HepG2 (cell line): Measurements from ENCODE around the gene RCBTB2. TPM values are rescaled to one million over a fixed set of nuclear protein-coding genes. Genes with fewer than 3 reads are reported as not detected.

Experiments used
- ATAC-seq: fragments of 200-7000 bp; cut with Tn5 transposase; 3 replicates; pipeline ENCODE4 v1.9.1; 2020; ENCODE audit warnings: mild to moderate bottlenecking, moderate library complexity
- BruUV-seq: library from RNA; stranded (reverse); fragments of 400-500 nt; replicated peaks from 2 replicates; lab custom pipeline; 2021; lab: Mats Ljungman, UMichigan
- CTCF ChIA-PET: fragments of 300-600 bp; formaldehyde crosslinking; extraction: SDS; loops from one replicate; lab custom pipeline; 2021; ENCODE audit warnings: low total read pairs, inconsistent platforms, low intra/inter-chr PET ratio; lab: Yijun Ruan, JAX
- POLR2A ChIA-PET: fragments of 350-600 bp; sonication (Branson Sonifier 250); formaldehyde crosslinking; loops from one replicate; lab custom pipeline; 2020; ENCODE audit warnings: antibody characterized with exemption, inconsistent platforms; lab: Yijun Ruan, JAX
- DNase-seq: peaks from one replicate; pipeline ENCODE4 v3.0.0-alpha.2; 2015; ENCODE audit warnings: low spot score
- FAIRE-seq: peaks from 3 replicates; lab custom pipeline; 2011; peaks lifted over from hg19 to GRCh38; lab: Jason Lieb, UNC
- H2AFZ ChIP-seq: one replicate; pipeline ENCODE4 v1.6.1; 2011; ENCODE audit warnings: low read length, inconsistent platforms
- H3K27ac ChIP-seq: fragments of 300-600 bp; 3 replicates; pipeline ENCODE4 v1.8.0; 2011; ENCODE audit warnings: mixed run types, mild to moderate bottlenecking, mixed read lengths, low read length, inconsistent platforms; ENCODE audit not compliant: insufficient read depth; ENCODE audit errors: extremely low read length
- H3K27me3 ChIP-seq, 2 experiments: fragments of 200-600 bp in 1 of 2; 2 replicates in 1 of 2; 3 replicates in 1 of 2; pipeline versions ENCODE4 v1.6.0 to v1.8.0; 2011; ENCODE audit warnings: low read length in 2 of 2, mild to moderate bottlenecking in 2 of 2, moderate library complexity in 2 of 2, inconsistent platforms in 1 of 2; ENCODE audit not compliant: insufficient read depth in 2 of 2, control insufficient read depth in 1 of 2
- H3K36me3 ChIP-seq, 2 experiments: fragments of 200-600 bp in 1 of 2; replicated peaks in 1 of 2; 2 replicates in 1 of 2; 3 replicates in 1 of 2; pipeline versions ENCODE4 v1.5.1 to v1.8.0; 2011; ENCODE audit warnings: low read length in 2 of 2, inconsistent platforms in 1 of 2; ENCODE audit not compliant: insufficient read depth in 2 of 2, control insufficient read depth in 1 of 2
- H3K4me1 ChIP-seq: 2 replicates; pipeline ENCODE4 v1.5.1; 2012; ENCODE audit warnings: low read length, inconsistent platforms; ENCODE audit not compliant: insufficient read depth
- H3K4me2 ChIP-seq: 2 replicates; pipeline ENCODE4 v1.6.0; 2011; ENCODE audit warnings: low read depth, low read length, inconsistent platforms
- H3K4me3 ChIP-seq, 3 experiments: fragments of 200-600 bp in 1 of 3; sonication (generic), shearing (Covaris generic) in 1 of 3; replicated peaks in 1 of 3; 2 replicates each; pipeline ENCODE4 v1.5.1; 2011 to 2016; ENCODE audit warnings: low read length in 3 of 3, inconsistent platforms in 2 of 3, low read depth in 2 of 3, mild to moderate bottlenecking in 2 of 3, control low read depth in 1 of 3, mixed read lengths in 1 of 3; ENCODE audit not compliant: insufficient read depth in 1 of 3
- H3K79me2 ChIP-seq: one replicate; pipeline ENCODE4 v1.6.1; 2011; ENCODE audit warnings: low read length, inconsistent platforms; ENCODE audit not compliant: insufficient read depth
- H3K9ac ChIP-seq: 2 replicates; pipeline ENCODE4 v1.6.0; 2011; ENCODE audit warnings: mild to moderate bottlenecking, low read depth, low read length, inconsistent platforms; ENCODE audit not compliant: insufficient read depth
- H3K9me3 ChIP-seq: 2 replicates; pipeline ENCODE4 v1.5.1; 2012; ENCODE audit warnings: mild to moderate bottlenecking, low read length
- H4K20me1 ChIP-seq: 2 replicates; pipeline ENCODE4 v1.6.0; 2011; ENCODE audit warnings: inconsistent platforms, mild to moderate bottlenecking, low read length, moderate library complexity; ENCODE audit not compliant: insufficient read depth
- CEBPG ChIP-seq: IDR thresholded peaks from 2 replicates; pipeline ENCODE4 v1.6.1; 2016
- FOXA1 ChIP-seq, 2 experiments: fragments of 450-650 bp in 1 of 2; sonication (generic) in 1 of 2; formaldehyde crosslinking in 1 of 2; IDR thresholded peaks; 2 replicates each; pipeline versions ENCODE4 v1.4.0 to v1.6.1; 2016 to 2020; ENCODE audit warnings: missing genetic modification reagents in 1 of 2
- FOXJ3 ChIP-seq: sonication (generic); formaldehyde crosslinking; IDR thresholded peaks from 2 replicates; pipeline ENCODE4 v1.4.0; 2020; ENCODE audit warnings: missing genetic modification reagents, mild to moderate bottlenecking, borderline replicate concordance
- FOXP1 ChIP-seq, 2 experiments: fragments of 450-650 bp in 1 of 2; IDR thresholded peaks; 2 replicates each; pipeline ENCODE4 v1.6.1; 2017 to 2018; ENCODE audit warnings: antibody characterized with exemption in 1 of 2
- NR0B2 ChIP-seq: sonication (generic); formaldehyde crosslinking; IDR thresholded peaks from 2 replicates; pipeline ENCODE4 v1.4.0; 2020; ENCODE audit warnings: mild to moderate bottlenecking, missing genetic modification reagents
- NR2F1 ChIP-seq, 2 experiments: fragments of 450-650 bp in 1 of 2; formaldehyde crosslinking in 1 of 2; IDR thresholded peaks; 2 replicates each; pipeline versions ENCODE4 v1.5.0 to v1.6.1; 2016 to 2020; ENCODE audit warnings: mild to moderate bottlenecking in 1 of 2, missing compliant biosample characterization in 1 of 2, missing genetic modification reagents in 1 of 2, moderate library complexity in 1 of 2
- PATZ1 ChIP-seq: sonication (generic); formaldehyde crosslinking; IDR thresholded peaks from 2 replicates; pipeline ENCODE4 v1.4.0; 2020; ENCODE audit warnings: missing genetic modification reagents
- PITX1 ChIP-seq: sonication (generic); formaldehyde crosslinking; IDR thresholded peaks from 2 replicates; pipeline ENCODE4 v1.5.1; 2020; ENCODE audit warnings: mild to moderate bottlenecking, missing genetic modification reagents
- TAF1 ChIP-seq: sonication (generic); formaldehyde crosslinking; IDR thresholded peaks from 2 replicates; pipeline ENCODE4 v1.4.0; 2020; ENCODE audit warnings: missing genetic modification reagents
- ZNF468 ChIP-seq: sonication (generic); formaldehyde crosslinking; IDR thresholded peaks from 2 replicates; pipeline ENCODE4 v1.8.0; 2022; ENCODE audit warnings: mild to moderate bottlenecking, moderate library complexity, missing genetic modification reagents
- ZNF484 ChIP-seq: sonication (generic); formaldehyde crosslinking; IDR thresholded peaks from 2 replicates; pipeline ENCODE4 v1.5.1; 2020; ENCODE audit warnings: mild to moderate bottlenecking, low read depth, missing genetic modification reagents, borderline replicate concordance
- ZNF670 ChIP-seq: sonication (generic); formaldehyde crosslinking; IDR thresholded peaks from 2 replicates; pipeline ENCODE4 v1.8.0; 2022; ENCODE audit warnings: mild to moderate bottlenecking, missing genetic modification reagents, borderline replicate concordance
- ZNF790 ChIP-seq: sonication (generic); formaldehyde crosslinking; IDR thresholded peaks from 2 replicates; pipeline ENCODE4 v1.8.0; 2022; ENCODE audit warnings: missing genetic modification reagents, mild to moderate bottlenecking, borderline replicate concordance
- ZSCAN31 ChIP-seq: sonication (generic); formaldehyde crosslinking; IDR thresholded peaks from 2 replicates; pipeline ENCODE4 v1.5.0; 2020; ENCODE audit warnings: low read depth, mild to moderate bottlenecking, missing genetic modification reagents
- WGBS: methylation state at CpG from one replicate; pipeline ENCODE4 v1.1.6; 2017; ENCODE audit warnings: low lambda C conversion rate; 5-methylcytosine and 5-hydroxymethylcytosine counted together
- in situ Hi-C: cut with HindIII; loops from 2 replicates; pipeline ENCODE4 v1.10.0; 2017; ENCODE audit warnings: low pct_unique_long_range_greater_than_20kb; ENCODE audit not compliant: extremely low pct_ligation_motif_present
- intact Hi-C: fragments of 100-400 bp; cut with micrococcal nuclease; formaldehyde crosslinking; loops from one replicate; pipeline ENCODE4 v1.10.0; 2022; ENCODE audit not compliant: unreplicated experiment
- polyA plus RNA-seq, 8 experiments: library from polyadenylated mRNA; depleted of rRNA in 3 of 8; stranded (reverse) in 7 of 8; unstranded in 1 of 8; fragments of >200 nt; fragmentation: Illumina TruSeq in 4 of 8; extraction: Trizol in 4 of 8; gene quantifications; 2 replicates each; pipeline versions ENCODE4 v1.2.1 to v1.2.3, GENCODE V29; 2011 to 2016; ENCODE audit warnings: low read depth in 4 of 8, missing spikeins in 1 of 8, mixed read lengths in 1 of 8; ENCODE audit not compliant: insufficient read depth in 1 of 8
- total RNA-seq, 5 experiments: library from RNA; depleted of rRNA; stranded (reverse); fragments of >200 nt; fragmentation: Illumina TruSeq; extraction: Trizol; gene quantifications; 2 replicates each; pipeline ENCODE4 v1.2.3, GENCODE V29; 2016; ENCODE audit warnings: low read depth in 1 of 5
- TF ChIP-seq, protein P1 (sequence below), 2 experiments: fragments of 450-650 bp in 1 of 2; sonication (generic) in 1 of 2; formaldehyde crosslinking; IDR thresholded peaks; 2 replicates each; pipeline versions ENCODE4 v1.5.0 to v1.8.0; 2020 to 2022; ENCODE audit warnings: mild to moderate bottlenecking in 1 of 2, missing genetic modification reagents in 1 of 2
- TF ChIP-seq, protein P2 (sequence below): IDR thresholded peaks from 2 replicates; pipeline ENCODE4 v1.4.0; 2020; ENCODE audit warnings: mild to moderate bottlenecking, missing genetic modification reagents

RCBTB2 gene
- total and polyA plus RNA-seq, 2 of the 13 experiments (the other 11 are each of a cell fraction or from before 2014, with no cell fraction given): 1.9 to 2.7 TPM

DNA sequence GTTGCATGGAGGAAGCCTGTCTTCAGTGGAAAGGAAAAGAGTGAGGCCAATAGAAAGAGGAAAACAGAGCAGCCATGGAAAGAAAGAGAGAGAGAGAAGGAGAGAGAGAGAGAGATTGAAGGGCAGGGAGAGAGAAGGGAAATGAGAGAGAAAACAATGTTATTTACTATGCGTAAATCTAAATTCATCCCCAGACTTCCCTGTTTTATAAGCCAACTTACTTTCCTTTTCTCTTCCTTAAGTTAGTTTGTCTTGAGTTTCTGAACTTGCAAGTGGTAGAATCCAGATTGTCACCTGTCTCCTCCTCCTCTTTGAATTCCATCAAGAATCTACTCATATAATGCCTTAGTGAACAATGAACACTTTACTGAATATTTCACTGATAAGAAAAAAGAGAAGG, 16.8 kb upstream of the RCBTB2 start (continued):
- TF ChIP-seq FOXJ3 (no peak), ZNF790 (no peak), TAF1 (no peak), ZNF670 (CRISPR knock-in tag) (no peak), ZNF484 (CRISPR knock-in tag) (no peak), NR0B2 (CRISPR knock-in tag) (no peak)
- TF ChIP-seq, all 625 proteins: peak for 0

- H3K36me3 ChIP-seq: no peaks in the 10 kb centered on the region
- 17% methylated on average over 4 of the region's 4 CpGs for WGBS
- H3K27ac ChIP-seq: no peak overlapping the region
- no peaks in the 10 kb centered on the region for H3K79me2 ChIP-seq
- peak; percentile 83 for ATAC-seq
- in situ Hi-C loops (no loop called here), intact Hi-C loops (no loop called here)
- H3K4me3 ChIP-seq: no peak overlapping the region
- H3K9me3 ChIP-seq: peaks cover 11% of the 10 kb centered on the region
- no peak overlapping the region for H2AFZ ChIP-seq
- H3K27me3 ChIP-seq: no peaks in the 10 kb centered on the region
- POLR2A ChIA-PET: interaction anchor here (0.8 kb wide), 1 partner anchor 15 kb away, joined by 3 read pairs; the partner anchor contains the start of gene RCBTB2
- peaks cover 54% of the 10 kb centered on the region for H3K4me1 ChIP-seq
- DNase-seq: peak; percentile 45
- CTCF ChIA-PET: no interaction called here
- FAIRE-seq: no peak
- H4K20me1 ChIP-seq: no peaks in the 10 kb centered on the region
- H3K4me2 ChIP-seq: no peak overlapping the region
- H3K9ac ChIP-seq: no peak overlapping the region
- no TSS peak for BruUV-seq
- TF ChIP-seq FOXA1 (IDR thresholded peaks at IDR 0.05) (no peak), FOXA1 (CRISPR knock-in tag; IDR thresholded peaks at IDR 0.05) (no peak), FOXP1 (IDR thresholded peaks at IDR 0.05) (no peak), FOXP1 (CRISPR knock-in tag; IDR thresholded peaks at IDR 0.05) (peak; percentile 59; the same call in 1 of the 2 replicates), CEBPG (CRISPR knock-in tag) (peak; percentile 51; the same call in 1 of the 2 replicates), PATZ1 (CRISPR knock-in tag) (0 out of 2 replicates have a peak, but pooled peaks have one; percentile 29), ZSCAN31 (CRISPR knock-in tag) (no peak), PITX1 (CRISPR knock-in tag) (0 out of 2 replicates have a peak, but pooled peaks have one; percentile 17), NR2F1 (CRISPR knock-in tag; IDR thresholded peaks at IDR 0.05) (0 out of 4 replicates have a peak, but pooled peaks of 1 of the 2 experiments have one; percentile 17), ZNF468 (CRISPR knock-in tag) (no peak)
- TF ChIP-seq, protein P1, sequence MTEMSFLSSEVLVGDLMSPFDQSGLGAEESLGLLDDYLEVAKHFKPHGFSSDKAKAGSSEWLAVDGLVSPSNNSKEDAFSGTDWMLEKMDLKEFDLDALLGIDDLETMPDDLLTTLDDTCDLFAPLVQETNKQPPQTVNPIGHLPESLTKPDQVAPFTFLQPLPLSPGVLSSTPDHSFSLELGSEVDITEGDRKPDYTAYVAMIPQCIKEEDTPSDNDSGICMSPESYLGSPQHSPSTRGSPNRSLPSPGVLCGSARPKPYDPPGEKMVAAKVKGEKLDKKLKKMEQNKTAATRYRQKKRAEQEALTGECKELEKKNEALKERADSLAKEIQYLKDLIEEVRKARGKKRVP (CRISPR knock-in tag; IDR thresholded peaks at IDR 0.05): 0 out of 4 replicates have a peak, but pooled peaks of 1 of the 2 experiments have one; percentile 20
- TF ChIP-seq, protein P2, sequence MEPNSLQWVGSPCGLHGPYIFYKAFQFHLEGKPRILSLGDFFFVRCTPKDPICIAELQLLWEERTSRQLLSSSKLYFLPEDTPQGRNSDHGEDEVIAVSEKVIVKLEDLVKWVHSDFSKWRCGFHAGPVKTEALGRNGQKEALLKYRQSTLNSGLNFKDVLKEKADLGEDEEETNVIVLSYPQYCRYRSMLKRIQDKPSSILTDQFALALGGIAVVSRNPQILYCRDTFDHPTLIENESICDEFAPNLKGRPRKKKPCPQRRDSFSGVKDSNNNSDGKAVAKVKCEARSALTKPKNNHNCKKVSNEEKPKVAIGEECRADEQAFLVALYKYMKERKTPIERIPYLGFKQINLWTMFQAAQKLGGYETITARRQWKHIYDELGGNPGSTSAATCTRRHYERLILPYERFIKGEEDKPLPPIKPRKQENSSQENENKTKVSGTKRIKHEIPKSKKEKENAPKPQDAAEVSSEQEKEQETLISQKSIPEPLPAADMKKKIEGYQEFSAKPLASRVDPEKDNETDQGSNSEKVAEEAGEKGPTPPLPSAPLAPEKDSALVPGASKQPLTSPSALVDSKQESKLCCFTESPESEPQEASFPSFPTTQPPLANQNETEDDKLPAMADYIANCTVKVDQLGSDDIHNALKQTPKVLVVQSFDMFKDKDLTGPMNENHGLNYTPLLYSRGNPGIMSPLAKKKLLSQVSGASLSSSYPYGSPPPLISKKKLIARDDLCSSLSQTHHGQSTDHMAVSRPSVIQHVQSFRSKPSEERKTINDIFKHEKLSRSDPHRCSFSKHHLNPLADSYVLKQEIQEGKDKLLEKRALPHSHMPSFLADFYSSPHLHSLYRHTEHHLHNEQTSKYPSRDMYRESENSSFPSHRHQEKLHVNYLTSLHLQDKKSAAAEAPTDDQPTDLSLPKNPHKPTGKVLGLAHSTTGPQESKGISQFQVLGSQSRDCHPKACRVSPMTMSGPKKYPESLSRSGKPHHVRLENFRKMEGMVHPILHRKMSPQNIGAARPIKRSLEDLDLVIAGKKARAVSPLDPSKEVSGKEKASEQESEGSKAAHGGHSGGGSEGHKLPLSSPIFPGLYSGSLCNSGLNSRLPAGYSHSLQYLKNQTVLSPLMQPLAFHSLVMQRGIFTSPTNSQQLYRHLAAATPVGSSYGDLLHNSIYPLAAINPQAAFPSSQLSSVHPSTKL (CRISPR knock-in tag): peak; percentile 69
Measured at GRCh38 chr13:48547663-48548092, 14.8 kb upstream of the RCBTB2 start.
